22Rv1 (cell line): ENCODE results near the gene ABCC4.

Experiments used
- CTCF ChIP-seq: fragments of 450-650 bp; IDR thresholded peaks from 2 replicates; pipeline ENCODE4 v1.5.1; 2017; ENCODE audit warnings: mild to moderate bottlenecking
- ZFX ChIP-seq: fragments of 450-650 bp; IDR thresholded peaks from 2 replicates; pipeline ENCODE4 v1.6.1; 2017; ENCODE audit warnings: antibody characterized with exemption, borderline replicate concordance

GRCh38 chr13:95300625-95301182 lies 547 bp downstream of the ABCC4 start:
- TF ChIP-seq CTCF (no peak), ZFX (no peak)
